GM18511 (cell line): ENCODE results near the gene ADGRF3.
"Not testable (repeated sequence)": the region's sequence is repeated elsewhere in the genome, so short reads cannot be mapped to it uniquely, and the experiment has no call there.

ENCODE experiments used
- ATAC-seq: cut with Tn5 transposase; IDR thresholded peaks from one replicate; pipeline ENCODE4 v1.9.1; 2021; ENCODE audit warnings: mild to moderate bottlenecking, moderate library complexity; ENCODE audit not compliant: unreplicated experiment

Gene ADGRF3

DNA sequence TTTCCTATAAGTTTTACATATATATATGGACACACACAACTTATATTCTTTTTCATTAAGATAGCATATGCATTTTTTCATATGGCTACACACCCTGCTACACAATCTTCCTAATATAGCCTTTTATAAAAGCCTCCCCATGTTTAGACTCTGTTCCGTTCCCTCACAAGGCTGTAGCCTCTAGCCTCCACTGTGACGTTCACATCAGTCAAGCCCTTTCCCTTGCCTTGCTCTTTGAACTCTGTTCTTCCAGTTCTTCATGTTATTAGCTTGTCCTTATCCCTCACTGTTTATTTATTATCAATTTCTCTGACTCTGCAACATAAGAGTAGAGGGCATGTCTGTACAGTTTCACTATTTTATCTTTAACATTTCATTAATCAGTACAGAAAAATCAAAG lies 63.0 kb downstream of the ADGRF3 start:
- ATAC-seq: no peak

DNA sequence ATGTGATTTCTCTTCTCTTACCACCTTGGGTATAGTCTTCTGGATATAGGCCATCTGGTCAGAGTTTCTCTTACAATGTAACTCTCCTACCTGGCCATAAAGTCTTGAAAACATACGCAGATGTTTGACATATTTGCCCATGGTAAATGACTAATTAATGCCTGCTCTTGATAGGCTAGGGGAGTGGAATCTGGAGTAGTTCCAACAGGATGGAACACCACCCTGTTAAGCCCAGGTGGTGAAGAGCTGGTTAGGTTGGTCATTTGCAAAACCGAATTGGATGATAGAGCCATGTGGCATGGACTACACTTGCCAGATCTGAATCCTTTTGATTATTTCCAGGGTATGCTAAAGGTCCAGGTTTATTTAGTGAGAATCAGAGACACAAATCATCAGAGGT lies 65.4 kb downstream of the ADGRF3 start:
- ATAC-seq: no peak

DNA sequence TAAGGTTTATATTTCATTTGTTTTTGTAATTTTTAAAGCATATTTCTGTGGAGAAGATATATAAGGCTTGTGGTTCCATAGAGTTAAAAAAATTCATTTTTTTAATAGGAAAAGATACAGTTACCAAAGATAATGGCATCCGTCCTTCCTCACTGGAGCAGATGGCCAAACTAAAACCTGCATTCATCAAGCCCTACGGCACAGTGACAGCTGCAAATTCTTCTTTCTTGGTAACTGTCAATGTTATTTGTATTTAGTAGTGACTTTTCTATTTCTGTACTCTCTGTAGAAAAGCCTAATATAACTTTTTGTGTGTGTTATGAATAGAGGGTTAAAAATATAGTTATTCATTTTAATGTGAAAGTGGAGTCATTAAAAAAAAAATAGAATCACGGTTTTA lies 66.7 kb downstream of the ADGRF3 start:
- no peak for ATAC-seq

DNA sequence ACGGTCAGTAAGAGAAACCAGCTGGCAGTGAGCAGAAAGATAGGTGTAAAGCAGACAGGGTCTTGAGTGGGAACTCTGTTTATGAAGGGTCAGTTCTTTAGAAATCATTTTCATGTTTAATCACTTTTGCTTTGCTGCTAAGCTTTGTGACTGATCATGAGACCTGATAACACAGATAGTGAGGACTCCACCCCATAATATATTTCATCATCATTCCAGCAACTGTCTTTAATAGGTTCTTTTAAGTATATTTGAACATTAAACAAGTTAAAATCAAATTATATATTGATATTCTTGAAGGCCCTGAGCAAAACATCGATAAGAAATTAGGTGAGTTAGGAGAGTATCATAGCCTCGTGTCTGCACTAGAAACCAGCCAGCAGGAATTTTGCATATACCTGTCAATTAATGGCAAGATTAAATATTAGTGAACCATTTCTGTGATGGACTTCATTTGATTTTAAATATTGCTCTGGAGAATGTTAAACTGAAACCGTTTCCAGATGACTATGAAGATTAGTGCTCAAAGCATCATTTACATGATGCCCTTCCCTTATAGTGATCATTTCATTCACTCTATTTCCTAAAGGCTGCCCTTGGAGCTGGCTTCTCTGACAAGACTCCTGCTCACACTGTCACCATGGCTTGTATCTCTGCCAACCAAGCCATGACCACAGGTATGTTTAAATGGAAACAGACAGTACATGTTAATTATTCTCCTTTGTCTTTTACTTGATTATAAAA lies 69.9 kb downstream of the ADGRF3 start:
- ATAC-seq: no peak

DNA sequence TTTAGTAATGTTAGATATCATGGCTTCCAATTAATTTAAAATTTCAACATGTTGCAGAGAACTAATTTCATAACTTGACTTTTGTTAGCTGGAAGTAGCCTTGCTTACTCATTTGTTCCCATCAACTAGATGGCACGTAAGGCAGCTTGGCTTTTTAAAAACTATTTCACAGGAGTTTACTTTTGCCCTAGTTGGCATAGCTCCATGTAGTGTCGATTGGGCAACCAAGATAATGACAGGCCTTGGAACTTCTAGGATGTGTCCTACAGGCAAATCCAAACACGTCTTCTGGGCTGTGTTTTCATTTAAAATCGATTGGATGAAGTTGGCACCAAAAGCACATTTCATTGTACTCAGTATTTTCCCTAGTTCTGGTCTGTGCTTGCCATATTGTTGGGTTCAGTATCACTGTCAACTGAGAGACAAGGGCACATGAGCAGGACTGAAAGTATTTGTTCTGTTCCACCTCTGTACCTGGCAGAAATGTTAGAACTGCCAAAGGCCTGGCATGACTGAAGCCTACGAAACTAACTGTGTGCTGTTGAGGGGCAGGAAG lies 72.5 kb downstream of the ADGRF3 start:
- ATAC-seq: no peak

DNA sequence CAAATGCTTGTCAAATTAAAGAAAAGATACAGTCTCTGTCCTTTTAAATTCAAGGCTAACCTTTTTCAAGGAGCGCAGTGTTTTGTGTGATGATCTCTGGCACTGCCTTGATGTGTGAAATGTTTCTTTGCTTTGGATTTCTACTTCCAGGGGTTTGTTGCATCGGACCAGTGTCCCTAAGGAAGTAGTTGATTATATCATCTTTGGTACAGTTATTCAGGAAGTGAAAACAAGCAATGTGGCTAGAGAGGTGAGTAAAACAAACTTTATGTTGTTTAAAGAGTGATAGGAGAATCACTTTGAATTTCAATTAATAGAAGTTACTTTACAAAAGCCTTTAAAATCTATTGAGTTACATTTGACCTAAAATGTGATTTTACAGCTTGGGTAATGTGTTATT lies 73.1 kb downstream of the ADGRF3 start:
- ATAC-seq: no peak

DNA sequence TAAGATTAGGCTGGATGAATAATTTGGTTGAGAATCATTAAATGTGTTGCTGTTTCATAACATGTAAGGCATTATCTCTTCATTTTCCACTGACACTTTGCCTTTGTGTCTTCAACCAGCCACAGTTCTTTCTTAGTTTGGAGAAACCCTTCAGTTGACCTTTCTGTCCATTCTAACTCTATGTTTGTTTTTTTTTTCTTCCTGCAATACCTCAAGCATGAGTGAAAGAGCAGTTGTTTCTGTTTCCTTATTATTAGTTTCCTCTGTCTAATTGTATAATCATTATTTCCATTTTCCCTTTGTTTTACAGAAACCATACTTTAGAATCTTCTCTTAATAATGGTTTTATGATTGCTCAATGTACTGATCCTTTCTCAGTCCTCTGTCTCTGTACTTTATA lies 76.2 kb downstream of the ADGRF3 start:
- no peak for ATAC-seq

DNA sequence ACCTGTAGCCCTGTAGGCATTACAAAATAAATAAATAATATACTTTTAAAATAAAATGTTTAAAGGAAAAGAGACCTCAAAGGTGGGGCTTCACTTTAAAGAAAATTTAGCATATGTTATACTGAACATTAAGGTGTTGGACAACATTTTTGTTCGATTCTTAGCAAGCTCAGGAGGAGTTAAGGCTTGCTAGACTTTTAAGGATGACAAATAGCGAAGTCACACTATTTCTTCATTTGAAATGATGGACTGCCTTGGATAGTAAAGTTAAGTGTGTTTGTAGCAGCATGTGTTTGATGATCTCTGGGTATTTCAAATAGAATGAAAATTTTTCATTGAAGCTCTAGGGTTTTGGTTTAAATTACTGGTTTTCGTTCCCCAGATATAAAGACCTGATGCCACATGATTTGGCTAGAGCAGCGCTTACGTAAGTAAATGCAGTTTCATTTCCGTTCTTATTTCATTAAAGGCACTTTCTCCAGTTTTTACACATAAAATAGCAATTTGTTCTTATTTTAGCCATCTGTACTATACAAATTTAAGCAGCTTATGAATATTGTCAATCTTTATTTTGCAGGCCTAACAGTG lies 76.9 kb downstream of the ADGRF3 start:
- ATAC-seq: no peak

DNA sequence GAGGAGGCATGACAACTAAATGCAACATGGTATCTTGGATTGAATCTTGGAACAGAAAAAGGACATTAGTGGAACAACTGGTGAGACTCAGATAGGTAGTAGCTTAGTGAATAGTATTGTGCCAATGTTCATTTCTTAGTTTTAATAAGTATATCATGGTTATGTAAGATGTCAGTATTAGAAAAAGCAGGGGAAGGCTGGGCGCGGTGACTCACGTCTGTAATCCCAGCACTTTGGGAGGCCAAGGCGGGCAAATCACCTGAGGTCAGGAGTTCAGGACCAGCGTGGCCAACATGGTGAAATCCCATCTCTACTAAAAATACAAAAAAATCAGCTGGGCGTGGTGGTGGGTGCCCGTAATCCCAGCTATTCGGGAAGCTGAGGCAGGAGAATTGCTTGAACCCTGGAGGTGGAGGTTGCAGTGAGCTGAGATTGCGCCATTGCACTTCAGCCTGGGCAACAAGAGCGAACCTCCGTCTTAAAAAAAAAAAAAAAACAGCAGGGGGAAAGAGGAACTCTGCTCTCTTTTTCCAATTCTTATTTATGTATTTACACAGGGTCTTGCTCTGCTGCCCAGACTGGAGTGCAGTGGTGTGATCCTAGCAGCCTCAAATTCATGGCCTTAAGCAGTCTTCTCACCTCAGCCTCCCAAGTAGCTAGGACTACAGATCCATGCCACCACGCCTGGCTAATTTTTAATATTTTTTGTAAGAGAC lies 77.8 kb downstream of the ADGRF3 start:
- ATAC-seq: not testable (repeated sequence)

DNA sequence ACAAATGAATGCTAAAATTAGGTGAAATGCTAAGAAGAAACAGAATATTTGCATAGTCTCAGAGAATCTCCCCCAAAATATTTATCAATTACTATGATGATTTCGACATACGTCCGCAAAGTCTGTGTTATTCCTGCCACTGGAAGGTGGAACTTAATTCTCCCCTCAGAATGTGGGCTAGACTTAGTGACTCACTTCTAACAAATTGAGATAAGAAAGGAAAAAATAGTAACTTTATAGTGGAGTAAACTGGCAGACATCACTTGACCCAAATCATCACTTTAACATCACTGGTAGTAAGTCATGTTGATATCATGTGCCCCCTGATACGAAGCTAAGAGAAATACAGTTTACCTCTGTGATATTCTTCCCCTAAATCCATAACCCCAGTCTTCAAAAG lies 78.4 kb downstream of the ADGRF3 start:
- no peak for ATAC-seq

DNA sequence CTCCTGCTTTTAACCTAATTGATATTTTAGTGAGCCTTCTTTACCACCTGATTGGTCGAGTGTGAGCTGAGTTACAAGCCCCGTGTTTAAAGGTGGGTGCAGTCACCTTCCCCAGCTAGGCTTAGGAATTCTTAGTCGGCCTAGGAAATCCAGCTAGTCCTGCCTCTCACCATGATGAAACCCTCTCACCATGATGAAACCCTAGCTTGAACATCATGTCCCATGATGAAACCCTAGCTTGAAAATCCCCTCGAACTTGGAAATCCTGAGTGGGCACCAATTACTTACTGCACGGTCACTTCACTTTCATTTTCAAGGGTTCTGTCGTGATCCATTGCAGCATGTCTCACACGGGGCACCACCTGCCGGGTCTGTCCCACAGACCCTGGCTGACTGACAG lies 87.8 kb downstream of the ADGRF3 start:
- not testable (repeated sequence) for ATAC-seq
